Sigmoid colon (tissue), 7 donors: Measurements from ENCODE around the gene PLCD3. TPM values are rescaled to one million over a fixed set of nuclear protein-coding genes. Genes with fewer than 3 reads are reported as not detected.
"Not testable (repeated sequence)": the region's sequence is repeated elsewhere in the genome, so short reads cannot be mapped to it uniquely, and the experiment has no call there.

ENCODE experiments used
- DNase-seq: peaks from one replicate; pipeline ENCODE4 v3.0.0-alpha.2; 2019
- H3K27ac ChIP-seq, 4 donors: fragments of 200-600 bp; sonication (generic); one replicate each; pipeline ENCODE4 v1.5.1; 2016 to 2019; ENCODE audit warnings: mild to moderate bottlenecking in 1 of 4
- H3K27me3 ChIP-seq, 3 donors: fragments of 200-600 bp; sonication (generic); one replicate each; pipeline ENCODE4 v1.5.1; 2019; ENCODE audit warnings: mild to moderate bottlenecking in 1 of 3
- H3K36me3 ChIP-seq, 4 donors: fragments of 200-600 bp; sonication (generic); one replicate each; pipeline ENCODE4 v1.5.1; 2016 to 2019
- H3K4me1 ChIP-seq, 4 donors: fragments of 200-600 bp; sonication (generic); one replicate each; pipeline ENCODE4 v1.5.1; 2017 to 2019
- H3K4me3 ChIP-seq, 4 donors: fragments of 200-600 bp; sonication (generic); one replicate each; pipeline ENCODE4 v1.5.1; 2017 to 2019; ENCODE audit warnings: mild to moderate bottlenecking in 2 of 4, moderate library complexity in 1 of 4
- H3K9me3 ChIP-seq, 4 donors: fragments of 200-600 bp in 3 of 4; sonication (generic) in 3 of 4; one replicate each; pipeline versions ENCODE4 v1.5.1 to v1.6.1; 2013 to 2019
- EP300 ChIP-seq, 4 donors: sonication (generic); formaldehyde crosslinking; IDR thresholded peaks; one replicate each; pipeline ENCODE4 v1.6.1; 2017; ENCODE audit warnings: antibody characterized with exemption in 4 of 4
- POLR2A ChIP-seq, 2 donors: fragments of 450-650 bp; IDR thresholded peaks; one replicate each; pipeline ENCODE4 v1.6.1; 2016; ENCODE audit warnings: antibody characterized with exemption in 2 of 2, mild to moderate bottlenecking in 2 of 2, moderate library complexity in 2 of 2
- POLR2AphosphoS5 ChIP-seq, 4 donors: sonication (generic); formaldehyde crosslinking; IDR thresholded peaks; one replicate each; pipeline ENCODE4 v1.6.1; 2017; ENCODE audit warnings: antibody characterized with exemption in 4 of 4
- WGBS, 2 donors: extraction: QIAGEN DNeasy Blood & Tissue Kit; methylation state at CpG; one replicate each; pipeline ENCODE4 v1.1.7; 2013; 5-methylcytosine and 5-hydroxymethylcytosine counted together
- intact Hi-C: fragments of 100-400 bp; cut with DNase I; formaldehyde crosslinking; loops from one replicate; pipeline ENCODE4 v1.15.1; 2023
- polyA plus RNA-seq, 3 donors: library from polyadenylated mRNA; stranded (reverse); fragments of 200-250 nt; gene quantifications; one replicate each; pipeline ENCODE4 v1.2.3, GENCODE V29; 2013
- total RNA-seq, 4 donors: library from RNA; depleted of rRNA; stranded (reverse); fragments of >200 nt; gene quantifications; one replicate each; pipeline ENCODE4 v1.1.0, GENCODE V29; 2016
- TF ChIP-seq, protein P1 (sequence below), 4 experiments: fragments of 450-650 bp in 3 of 4; fragments of 200-600 bp in 1 of 4; IDR thresholded peaks; one replicate each; pipeline ENCODE4 v1.5.1; 2016 to 2019; ENCODE audit warnings: antibody characterized with exemption in 4 of 4, mild to moderate bottlenecking in 3 of 4, moderate library complexity in 2 of 4
- donor health status: healthy with polysubstance abuse.
- donor health status: Bipolar disorder and iron deficiency.
- donor health status: healthy.

Gene PLCD3
- total and polyA plus RNA-seq, 7 donors: 27.4 to 274 (median 45.7) TPM

GRCh38 chr17:45127548-45128300 lies 4.6 kb downstream of the PLCD3 start:
- Histone ChIP-seq H3K4me1 (peaks cover 0 to 76% (median 73%) of the 10 kb centered on the region in 4 donors), H3K36me3 (no peaks in the 10 kb centered on the region), H3K4me3 (peak overlapping the region in 2 of 4 donors; percentile 10 to 19), H3K9me3 (no peaks in the 10 kb centered on the region), H3K27me3 (no peaks in the 10 kb centered on the region), H3K27ac (peak overlapping the region; percentile 82 to 100 (median 98))
- peak; percentile 87 for DNase-seq
- 11 to 57% methylated on average over 20 of the region's 20 CpGs for WGBS, 2 donors
- intact Hi-C loops: no loop called here
- TF ChIP-seq EP300 (IDR thresholded peaks at IDR 0.05) (peak in 1 of 4 donors; percentile 11), POLR2A (IDR thresholded peaks at IDR 0.05) (no peak), POLR2AphosphoS5 (IDR thresholded peaks at IDR 0.05) (peak in 1 of 4 donors; percentile 22)
- TF ChIP-seq, protein P1, sequence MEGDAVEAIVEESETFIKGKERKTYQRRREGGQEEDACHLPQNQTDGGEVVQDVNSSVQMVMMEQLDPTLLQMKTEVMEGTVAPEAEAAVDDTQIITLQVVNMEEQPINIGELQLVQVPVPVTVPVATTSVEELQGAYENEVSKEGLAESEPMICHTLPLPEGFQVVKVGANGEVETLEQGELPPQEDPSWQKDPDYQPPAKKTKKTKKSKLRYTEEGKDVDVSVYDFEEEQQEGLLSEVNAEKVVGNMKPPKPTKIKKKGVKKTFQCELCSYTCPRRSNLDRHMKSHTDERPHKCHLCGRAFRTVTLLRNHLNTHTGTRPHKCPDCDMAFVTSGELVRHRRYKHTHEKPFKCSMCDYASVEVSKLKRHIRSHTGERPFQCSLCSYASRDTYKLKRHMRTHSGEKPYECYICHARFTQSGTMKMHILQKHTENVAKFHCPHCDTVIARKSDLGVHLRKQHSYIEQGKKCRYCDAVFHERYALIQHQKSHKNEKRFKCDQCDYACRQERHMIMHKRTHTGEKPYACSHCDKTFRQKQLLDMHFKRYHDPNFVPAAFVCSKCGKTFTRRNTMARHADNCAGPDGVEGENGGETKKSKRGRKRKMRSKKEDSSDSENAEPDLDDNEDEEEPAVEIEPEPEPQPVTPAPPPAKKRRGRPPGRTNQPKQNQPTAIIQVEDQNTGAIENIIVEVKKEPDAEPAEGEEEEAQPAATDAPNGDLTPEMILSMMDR (IDR thresholded peaks at IDR 0.05): no peak

- DNase-seq: peak; percentile 62
- no peak overlapping the region for H3K4me3 ChIP-seq
These were observed 5.1 kb downstream of the PLCD3 start for GRCh38 chr17:45127207-45127547.

DNA sequence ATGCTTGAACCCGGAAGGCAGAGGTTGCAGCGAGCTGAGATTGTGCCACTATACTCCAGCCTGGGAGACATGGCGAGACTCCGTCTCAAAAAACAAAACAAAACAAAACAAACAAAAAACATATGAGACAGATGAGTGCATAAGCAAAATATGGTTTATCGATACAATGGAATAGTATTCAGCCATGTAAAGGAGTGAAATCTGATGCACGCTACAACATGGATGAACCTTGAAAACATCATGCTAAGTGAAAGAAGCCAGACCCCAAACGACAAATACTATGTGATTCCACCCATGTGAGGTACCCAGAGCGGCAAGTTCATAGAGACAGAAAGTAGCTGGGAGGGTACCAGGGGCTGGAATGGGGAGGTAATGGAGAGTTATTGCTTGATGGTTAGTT lies 6.8 kb downstream of the PLCD3 start:
- Histone ChIP-seq H3K27ac (no peak overlapping the region), H3K36me3 (peaks cover 0 to 4% (median 0%) of the 10 kb centered on the region in 4 donors), H3K4me3 (no peak overlapping the region), H3K4me1 (peaks cover 0 to 70% (median 65%) of the 10 kb centered on the region in 4 donors), H3K27me3 (no peaks in the 10 kb centered on the region), H3K9me3 (no peaks in the 10 kb centered on the region)
- no peak for DNase-seq
- TF ChIP-seq EP300 (IDR thresholded peaks at IDR 0.05) (no peak), POLR2A (IDR thresholded peaks at IDR 0.05) (no peak), POLR2AphosphoS5 (IDR thresholded peaks at IDR 0.05) (no peak)
- TF ChIP-seq, protein P1 (IDR thresholded peaks at IDR 0.05): no peak
- intact Hi-C loops: no loop called here
- 98% methylated on average over 8 of the region's 8 CpGs for WGBS, 2 donors

More at GRCh38 chr17:45127207-45127547, 5.1 kb downstream of the PLCD3 start:
- Histone ChIP-seq H3K4me1 (peaks cover 0 to 79% (median 74%) of the 10 kb centered on the region in 4 donors), H3K9me3 (no peaks in the 10 kb centered on the region), H3K36me3 (no peaks in the 10 kb centered on the region), H3K27ac (peak overlapping the region; percentile 82 to 100 (median 98)), H3K27me3 (no peaks in the 10 kb centered on the region)
- no peak for TF ChIP-seq EP300 (IDR thresholded peaks at IDR 0.05)
- TF ChIP-seq POLR2A (IDR thresholded peaks at IDR 0.05): no peak
- no peak for TF ChIP-seq POLR2AphosphoS5 (IDR thresholded peaks at IDR 0.05)
- TF ChIP-seq, protein P1 (IDR thresholded peaks at IDR 0.05): no peak
- 25 to 79% methylated on average over 8 of the region's 8 CpGs for WGBS, 2 donors
- intact Hi-C loops: no loop called here

DNA sequence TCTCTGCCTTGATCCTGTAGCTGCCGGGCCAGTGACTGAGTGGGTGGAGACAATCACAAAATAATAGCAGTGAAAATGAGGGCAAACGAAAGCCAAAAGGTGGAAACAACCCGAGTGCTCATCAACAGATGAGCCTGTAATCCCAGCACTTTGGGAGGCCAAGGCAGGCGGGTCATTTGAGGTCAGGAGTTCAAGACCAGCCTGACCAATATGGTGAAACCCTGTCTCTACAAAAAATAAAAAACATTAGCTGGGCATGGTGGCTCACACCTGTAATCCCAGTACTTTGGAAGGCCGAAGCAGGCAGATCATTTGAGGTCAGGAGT lies 7.6 kb downstream of the PLCD3 start:
- intact Hi-C loops, H3K4me3 ChIP-seq, H3K9me3 ChIP-seq, H3K27me3 ChIP-seq, DNase-seq: not testable (repeated sequence)
- Histone ChIP-seq H3K36me3 (peaks cover 0 to 12% (median 5%) of the 10 kb centered on the region in 4 donors), H3K4me1 (peaks cover 0 to 62% (median 58%) of the 10 kb centered on the region in 4 donors), H3K27ac (peak overlapping the region in 3 of 4 donors; percentile 48 to 73 (median 50))
- whole genome bisulfite sequencing, 2 donors: 54 to 72% methylated on average over 5 of the region's 5 CpGs

GRCh38 chr17:45123930-45124796 lies 8.2 kb downstream of the PLCD3 start:
- Histone ChIP-seq H3K4me1 (peaks cover 0 to 56% (median 52%) of the 10 kb centered on the region in 4 donors), H3K27me3 (no peaks in the 10 kb centered on the region), H3K27ac (peak overlapping the region; percentile 20 to 73 (median 49)), H3K9me3 (no peaks in the 10 kb centered on the region), H3K36me3 (peaks cover 0 to 18% (median 6%) of the 10 kb centered on the region in 4 donors), H3K4me3 (no peak overlapping the region)
- 45 to 62% methylated on average over 15 of the region's 15 CpGs for WGBS, 2 donors
- DNase-seq: peak; percentile 84
- intact Hi-C loops: no loop called here
- TF ChIP-seq POLR2A (IDR thresholded peaks at IDR 0.05) (no peak), POLR2AphosphoS5 (IDR thresholded peaks at IDR 0.05) (peak in 1 of 4 donors; percentile 45), EP300 (IDR thresholded peaks at IDR 0.05) (no peak)
- TF ChIP-seq, protein P1 (IDR thresholded peaks at IDR 0.05): no peak
